Activated T-cell treated with anti-CD3 and anti-CD28 coated beads, Interleukin-2, amount 50 U/mL, for 1 hour (primary cell): ENCODE results near the gene CDC14B.
A peak's percentile ranks its signal among the peaks of the same experiment; 100 is the strongest.

Experiments
- DNase-seq: peaks from one replicate; pipeline ENCODE4 v3.0.0-alpha.2; 2020

CDC14B gene

DNA sequence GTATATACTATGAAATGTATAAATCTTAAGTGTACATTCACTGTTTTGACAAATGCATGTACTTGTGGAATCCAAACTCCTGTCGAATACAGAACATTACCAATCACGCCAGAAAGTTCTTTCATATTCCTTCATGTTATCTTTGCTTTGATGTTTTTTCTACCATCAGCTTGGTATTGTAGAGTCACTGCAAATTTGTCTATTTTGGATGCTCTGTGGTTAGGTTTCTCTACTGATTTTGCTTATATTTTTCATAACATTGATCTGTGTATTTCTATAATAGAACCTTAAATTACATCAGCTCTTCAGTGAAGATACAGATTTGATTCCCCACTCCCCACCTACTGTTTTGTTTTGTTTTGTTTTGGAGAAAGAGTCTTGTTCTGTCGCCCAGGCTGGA lies 138.9 kb downstream of the CDC14B start:
- no peak for DNase-seq

DNA sequence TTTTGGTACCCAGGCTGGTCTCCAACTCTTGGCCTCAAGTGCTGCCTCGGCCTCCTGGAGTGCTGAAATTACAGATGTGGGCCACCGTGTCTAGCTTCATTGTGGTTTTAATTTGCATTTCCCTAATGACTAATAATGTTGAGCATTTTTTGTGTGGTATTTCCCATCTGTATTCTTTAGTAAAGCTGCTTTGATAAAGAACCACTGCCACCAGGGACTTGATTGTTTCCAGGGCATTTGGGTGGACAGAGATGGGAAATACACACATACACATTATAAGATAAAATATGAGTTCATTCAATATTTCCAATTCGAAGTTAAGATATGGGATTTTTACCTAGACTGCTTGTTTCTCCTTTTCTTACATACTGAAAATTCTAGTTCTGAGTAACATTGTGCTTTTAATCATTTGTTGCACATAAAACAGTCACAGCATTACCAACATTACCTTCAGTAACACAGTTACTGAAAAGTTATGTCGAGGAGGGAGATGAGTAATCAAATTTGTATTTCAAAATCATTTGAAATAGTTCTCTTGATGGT lies 140.7 kb downstream of the CDC14B start:
- no peak for DNase-seq

DNA sequence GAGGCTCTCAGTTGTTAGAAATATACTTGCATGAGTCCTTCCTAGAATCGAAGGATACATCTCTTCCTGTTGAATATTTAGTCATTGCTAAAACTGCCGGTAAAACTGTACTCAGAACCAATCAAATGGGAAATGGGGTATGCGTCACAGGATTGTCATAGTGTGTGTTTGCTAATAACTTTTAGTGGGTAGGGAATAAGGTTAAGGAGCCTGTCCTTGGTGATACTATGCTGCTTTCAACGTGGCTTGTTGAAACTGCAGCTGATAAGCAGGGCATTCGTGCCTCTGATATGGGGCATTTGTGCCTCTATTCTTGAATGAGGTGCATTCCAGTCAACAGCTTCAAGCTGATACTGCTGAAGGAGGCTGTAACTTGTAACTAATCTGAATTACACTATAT lies 143.1 kb downstream of the CDC14B start:
- DNase-seq, result no peak

DNA sequence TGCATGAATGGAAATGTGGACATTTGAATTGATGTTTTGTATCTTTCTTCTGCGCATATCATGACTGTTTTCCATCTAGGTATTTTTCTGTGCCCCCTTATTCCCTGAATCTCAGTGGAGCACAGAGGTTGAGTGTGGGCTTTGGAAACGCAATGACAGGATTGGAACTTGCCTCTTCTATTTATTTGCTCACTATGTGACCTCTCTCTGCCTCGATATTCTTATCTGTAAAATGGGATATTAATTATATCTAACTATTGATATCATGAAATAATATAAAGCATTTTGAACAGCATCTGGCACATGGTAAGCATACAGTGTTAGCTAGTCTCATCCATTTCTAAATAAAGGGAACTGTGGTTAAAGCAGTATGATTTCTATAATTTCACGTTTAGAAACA lies 143.6 kb downstream of the CDC14B start:
- no peak for DNase-seq

DNA sequence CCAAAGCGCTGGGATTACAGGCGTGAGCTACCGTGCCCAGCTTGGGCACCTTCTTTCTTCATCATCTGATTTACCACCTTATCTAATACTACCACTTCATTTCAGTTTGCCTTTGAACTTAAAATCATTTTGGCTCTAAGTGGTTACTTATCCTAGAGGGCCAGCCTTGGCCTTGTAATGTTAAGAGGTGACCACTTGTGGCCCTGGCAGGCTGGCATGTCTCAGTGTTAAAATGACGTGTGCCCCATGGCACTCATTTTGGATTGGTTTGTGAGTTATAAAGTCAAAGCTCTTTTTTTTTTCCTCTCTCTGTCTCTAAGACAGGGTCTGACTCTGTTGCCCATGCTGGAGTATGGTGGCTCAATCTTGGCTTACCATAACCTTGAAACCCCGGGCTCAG lies 151.9 kb downstream of the CDC14B start:
- DNase-seq, result no peak

DNA sequence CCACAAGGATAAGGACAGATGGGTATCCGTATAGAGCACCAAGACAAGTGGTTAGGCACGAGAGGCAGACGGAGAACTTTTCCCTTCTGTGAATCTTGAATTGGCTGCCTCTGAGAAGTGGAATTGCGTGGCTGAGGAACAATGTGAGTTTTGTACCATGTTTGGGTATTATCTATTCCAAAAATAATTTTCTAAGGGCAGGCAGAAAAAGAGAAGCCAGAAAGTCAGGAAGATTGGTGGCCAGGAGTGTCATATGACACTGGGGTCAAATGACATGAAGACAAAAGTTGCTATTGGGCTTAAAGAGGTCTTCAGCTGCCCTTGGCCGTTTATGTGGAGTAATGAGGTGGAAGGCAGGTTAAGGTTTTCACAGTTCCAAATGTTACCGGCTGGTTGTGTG lies 155.2 kb downstream of the CDC14B start:
- no peak for DNase-seq

DNA sequence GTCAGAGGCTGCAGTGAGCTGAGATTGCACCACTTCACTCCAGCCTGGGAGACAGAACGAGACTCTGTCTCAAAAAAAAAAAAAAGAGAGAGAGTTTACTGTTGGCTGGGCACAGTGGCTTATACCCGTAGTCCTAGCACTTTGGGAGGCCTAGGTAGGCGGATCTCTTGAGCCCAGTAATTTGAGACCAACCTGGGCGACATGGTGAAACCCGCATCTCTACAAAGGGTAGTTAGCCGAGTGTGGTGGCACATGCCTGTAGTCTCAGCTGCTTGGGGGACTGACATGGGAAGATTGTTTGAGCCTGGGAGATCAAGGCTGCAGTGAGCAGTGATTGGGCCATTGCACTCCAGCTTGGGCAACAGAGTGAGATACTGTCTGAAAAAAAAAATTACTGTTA lies 157.1 kb downstream of the CDC14B start:
- DNase-seq, result no peak

DNA sequence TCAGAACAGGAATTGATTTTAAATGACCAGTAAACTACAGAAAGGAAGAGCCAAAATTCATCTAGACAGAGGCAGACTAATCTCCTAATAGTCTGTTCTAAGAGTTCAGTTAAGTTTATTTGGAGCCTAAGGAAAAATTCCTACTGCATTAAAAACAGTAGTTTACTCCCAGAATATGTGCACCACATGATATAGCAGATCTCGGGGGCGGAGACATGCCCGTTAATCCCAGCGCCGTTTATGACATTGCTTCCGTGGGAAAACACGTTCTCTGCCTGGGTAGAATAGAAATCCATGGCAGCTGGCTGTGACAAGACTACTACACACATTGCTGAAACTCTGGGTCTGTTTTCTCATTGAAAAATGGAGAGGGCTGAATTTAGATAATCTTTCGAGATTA lies 158.3 kb downstream of the CDC14B start:
- DNase-seq, result no peak

DNA sequence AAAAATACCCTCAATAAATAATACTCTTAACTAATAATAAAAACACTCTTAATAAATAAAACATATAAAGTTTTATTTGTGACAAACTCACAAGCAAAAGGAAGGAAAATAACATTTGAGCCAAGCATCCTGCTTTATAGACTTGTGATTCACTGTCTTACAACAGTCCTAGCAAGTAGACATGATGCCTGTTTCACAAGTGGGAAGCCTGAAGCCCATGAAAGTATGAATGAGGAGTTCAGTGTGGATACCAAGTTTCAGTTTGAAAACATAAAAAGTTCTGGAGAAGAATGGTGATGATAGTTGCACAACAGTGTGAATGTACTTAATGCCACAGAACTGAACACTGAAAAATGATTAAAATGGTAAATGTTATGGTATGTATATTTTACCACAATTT lies 158.8 kb downstream of the CDC14B start:
- DNase-seq, result no peak

DNA sequence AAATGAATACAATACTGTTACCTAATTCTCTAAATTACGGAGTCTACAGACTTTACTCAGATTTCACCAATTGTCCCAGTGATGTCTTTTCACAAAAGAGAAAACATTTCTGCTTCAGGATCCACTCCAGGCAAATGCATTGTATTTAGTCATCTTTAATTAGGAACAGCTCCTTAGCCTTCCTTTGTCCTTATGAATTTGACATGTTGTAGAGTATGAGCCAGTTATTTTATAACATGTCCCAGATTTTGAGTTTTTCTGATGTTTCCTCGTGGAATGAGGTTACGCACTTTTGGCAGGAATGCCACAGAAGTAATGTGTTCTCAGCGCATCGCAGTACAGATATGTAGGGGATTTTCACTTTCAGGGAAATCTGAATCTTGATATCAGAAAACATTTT lies 159.2 kb downstream of the CDC14B start:
- no peak for DNase-seq

DNA sequence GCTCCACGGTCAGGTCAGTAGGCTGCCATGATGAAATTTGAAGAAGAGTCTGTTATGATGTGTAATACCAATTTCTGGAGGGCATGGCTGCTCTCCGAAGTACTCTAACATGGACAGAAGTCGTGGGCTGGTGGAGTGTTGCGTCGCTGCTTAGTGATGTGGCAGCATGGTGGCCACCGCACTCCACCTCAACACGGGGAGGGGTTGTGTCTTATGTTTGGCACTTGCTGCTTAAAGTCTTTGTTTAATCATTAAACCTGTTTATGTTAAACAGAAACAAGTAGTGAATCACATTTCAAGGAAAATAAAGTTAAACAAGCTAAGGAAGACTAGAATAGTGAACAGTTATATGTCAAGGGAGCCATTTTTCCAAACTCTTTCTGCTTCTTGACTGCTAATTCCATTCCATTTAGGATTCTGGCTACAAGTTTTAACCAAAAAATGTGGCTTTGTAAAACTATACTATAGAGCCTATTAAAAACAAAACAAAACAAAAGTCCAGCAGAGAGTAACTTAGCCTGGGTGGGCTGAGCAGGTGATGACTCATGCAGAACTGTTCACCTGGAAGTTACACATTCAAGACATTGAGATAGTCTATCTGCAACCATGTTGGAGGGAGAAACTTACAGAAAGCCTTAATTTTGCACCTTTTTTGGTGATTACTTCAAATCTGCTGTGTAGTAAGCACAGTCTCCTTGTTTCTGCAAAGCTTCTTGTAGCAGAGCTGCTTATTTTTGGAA lies 160.2 kb downstream of the CDC14B start:
- DNase-seq, result no peak

DNA sequence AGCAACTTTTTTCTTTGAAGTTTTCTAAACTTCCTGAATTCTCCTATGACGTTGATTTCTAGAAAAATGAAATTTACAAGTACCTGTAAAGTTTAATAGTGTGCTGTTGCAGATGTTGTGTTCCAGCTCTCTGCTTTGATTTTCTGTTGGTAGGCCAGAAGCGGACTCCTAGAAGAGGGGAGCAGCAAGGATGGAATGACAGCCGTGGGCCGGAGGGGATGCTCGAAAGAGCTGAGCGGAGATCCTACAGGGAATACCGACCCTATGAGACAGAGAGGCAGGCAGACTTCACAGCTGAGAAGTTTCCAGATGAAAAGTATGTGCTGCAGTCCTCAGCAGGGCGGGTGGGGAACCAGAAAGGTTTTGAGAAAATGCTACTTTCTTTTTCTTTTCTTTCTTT lies 161.4 kb downstream of the CDC14B start:
- no peak for DNase-seq

DNA sequence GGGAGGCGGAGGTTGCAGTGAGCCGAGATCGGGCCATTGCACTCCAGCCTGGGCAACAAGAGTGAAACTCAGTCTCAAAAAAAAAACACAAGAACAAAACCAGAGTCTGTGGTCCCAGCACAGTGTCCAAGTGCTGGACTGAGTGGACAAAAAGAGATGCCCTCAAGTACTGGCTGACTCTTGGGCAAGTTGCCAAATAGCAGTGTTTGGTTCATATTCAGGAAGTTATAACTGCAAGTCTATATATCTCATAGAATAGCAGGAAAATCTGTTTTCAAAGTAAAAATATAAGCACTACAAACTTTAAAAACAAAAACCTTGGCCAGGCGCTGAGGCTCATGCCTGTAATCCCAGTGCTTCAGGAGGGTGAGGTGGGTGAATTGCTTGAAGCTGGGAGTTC lies 162.4 kb downstream of the CDC14B start:
- DNase-seq, result no peak

DNA sequence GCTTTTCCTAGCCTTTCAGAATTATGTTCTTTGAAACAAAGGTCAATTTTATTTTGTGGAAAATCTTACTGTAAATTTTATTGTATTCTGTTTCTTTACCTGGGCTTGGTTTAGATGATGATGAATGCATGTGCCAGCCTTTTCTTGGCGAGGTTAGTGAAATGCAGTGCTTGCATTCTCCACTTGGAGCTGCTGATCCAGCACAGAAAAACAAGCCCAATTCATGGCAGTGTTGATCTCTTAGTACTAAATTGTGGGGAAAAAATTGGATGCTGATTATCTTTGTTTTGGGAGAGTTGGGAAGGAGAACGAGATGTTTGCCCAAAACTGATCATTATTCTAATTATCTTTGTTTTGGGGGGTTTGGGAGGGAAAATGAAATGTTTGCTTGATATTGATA lies 166.0 kb downstream of the CDC14B start:
- DNase-seq, result no peak

DNA sequence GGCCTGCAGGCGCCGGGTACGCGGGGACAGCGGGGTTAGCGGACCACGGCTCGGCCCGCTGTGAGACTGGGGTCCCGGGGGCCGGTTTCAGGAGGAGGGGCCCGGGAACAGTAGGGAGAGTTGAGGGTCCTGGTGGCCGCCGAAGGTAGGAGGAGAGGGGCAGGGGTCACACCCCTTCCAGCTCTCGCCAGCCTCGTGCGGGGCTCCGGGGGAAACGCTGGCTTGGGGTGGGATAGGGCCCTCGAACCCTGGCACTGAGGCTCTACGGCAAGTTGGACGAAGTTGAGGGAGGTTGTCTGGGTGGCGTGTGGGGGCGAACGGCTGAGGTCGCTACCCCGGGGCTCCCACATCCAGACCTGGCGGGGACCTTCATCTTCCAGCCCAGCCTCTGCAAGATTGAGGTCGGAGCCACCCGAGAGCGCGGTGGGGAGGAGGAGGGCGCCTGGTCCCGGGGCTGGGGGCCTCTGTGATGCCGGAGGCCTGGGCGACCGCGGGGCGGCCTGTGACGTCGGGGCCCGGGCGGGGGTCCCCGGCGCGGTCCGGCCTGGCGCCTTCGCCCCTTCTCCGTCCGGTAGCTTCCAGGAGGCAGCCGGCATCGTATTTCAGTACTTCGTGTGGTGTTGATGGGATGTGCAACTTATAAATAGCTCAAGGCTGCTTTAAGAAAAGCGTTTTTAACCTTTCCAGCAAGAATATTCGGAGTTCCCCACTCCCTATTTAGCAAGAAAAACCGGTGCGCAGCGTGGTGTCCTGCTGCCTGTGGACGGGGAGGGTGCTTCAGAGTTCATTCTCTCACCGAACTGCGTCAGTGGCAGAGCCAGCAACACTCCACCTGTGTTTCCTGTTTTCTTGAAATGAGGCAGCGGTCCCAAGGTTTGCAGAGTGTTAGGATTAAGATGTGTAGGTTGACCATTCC lies 168.8 kb downstream of the CDC14B start:
- peak; percentile 59 for DNase-seq
